Tibial artery (tissue), 4 donors: ENCODE measurements around the gene CACTIN.

ENCODE experiments used
- DNase-seq, 2 donors: peaks; one replicate each; pipeline ENCODE4 v3.0.0-alpha.2; 2019
- H3K27ac ChIP-seq, 2 donors: fragments of 200-600 bp; sonication (generic) in 1 of 2; 1 replicate in 1 of 2; 2 replicates in 1 of 2; pipeline ENCODE4 v1.5.1; 2018 to 2019; ENCODE audit warnings: mild to moderate bottlenecking in 1 of 2
- H3K27me3 ChIP-seq, 2 donors: fragments of 200-600 bp; sonication (generic) in 1 of 2; one replicate each; pipeline versions ENCODE4 v1.5.1 to v1.6.0; 2016 to 2019
- H3K36me3 ChIP-seq, 3 donors: fragments of 200-600 bp; sonication (generic) in 2 of 3; one replicate each; pipeline ENCODE4 v1.5.1; 2016 to 2019; ENCODE audit warnings: mild to moderate bottlenecking in 2 of 3
- H3K4me1 ChIP-seq, 4 donors: fragments of 200-600 bp; sonication (generic) in 2 of 4; 1 replicate in 3 of 4; 2 replicates in 1 of 4; pipeline ENCODE4 v1.5.1; 2016 to 2019
- H3K4me3 ChIP-seq, 2 donors: fragments of 200-600 bp; sonication (generic) in 1 of 2; 1 replicate in 1 of 2; 2 replicates in 1 of 2; pipeline ENCODE4 v1.5.1; 2018 to 2019; ENCODE audit warnings: mild to moderate bottlenecking in 2 of 2
- H3K9me3 ChIP-seq, 3 donors: fragments of 200-600 bp; sonication (generic) in 1 of 3; one replicate each; pipeline ENCODE4 v1.5.1; 2016 to 2019
- CTCF ChIP-seq, 2 experiments: fragments of 200-600 bp in 1 of 2; fragments of 450-650 bp in 1 of 2; IDR thresholded peaks; one replicate each; pipeline ENCODE4 v1.5.1; 2017 to 2019; ENCODE audit warnings: antibody characterized with exemption in 2 of 2, mild to moderate bottlenecking in 1 of 2, moderate library complexity in 1 of 2
- intact Hi-C: fragments of 100-400 bp; cut with DNase I; formaldehyde crosslinking; loops from one replicate; pipeline ENCODE4 v1.15.0; 2023; ENCODE audit warnings: low total_unique reads

Gene CACTIN

DNA sequence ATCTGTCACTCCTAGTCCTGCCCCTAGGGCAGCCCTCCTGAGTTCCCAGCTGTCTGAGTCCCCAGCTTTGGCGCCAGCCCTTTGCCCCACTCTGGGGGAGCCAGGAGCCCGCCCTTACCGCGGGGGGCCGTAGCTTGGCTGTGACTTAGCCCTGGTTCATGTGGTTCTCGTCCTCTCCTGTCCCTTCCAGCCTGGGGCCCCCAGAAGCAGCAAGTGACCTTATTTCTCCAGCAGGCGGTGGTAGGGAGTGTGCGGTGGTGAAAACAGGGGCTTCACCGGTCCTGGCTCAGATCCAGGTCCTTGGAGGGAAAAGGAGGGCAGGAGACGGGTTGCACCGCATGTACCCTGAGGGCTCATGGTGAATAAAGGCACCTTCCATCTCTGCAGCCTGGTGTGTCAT, 33.4 kb downstream of the CACTIN start:
- Histone ChIP-seq H3K27me3 (no peaks in the 10 kb centered on the region), H3K4me3 (no peak overlapping the region), H3K9me3 (no peaks in the 10 kb centered on the region), H3K36me3 (peaks cover 45 to 52% (median 47%) of the 10 kb centered on the region in 3 donors), H3K27ac (peak overlapping the region; percentile 34 to 64), H3K4me1 (peaks cover 0 to 18% (median 0%) of the 10 kb centered on the region in 4 donors)
- no peak for TF ChIP-seq CTCF (IDR thresholded peaks at IDR 0.05)
- no peak for DNase-seq
- intact Hi-C loops = no loop called here

DNA sequence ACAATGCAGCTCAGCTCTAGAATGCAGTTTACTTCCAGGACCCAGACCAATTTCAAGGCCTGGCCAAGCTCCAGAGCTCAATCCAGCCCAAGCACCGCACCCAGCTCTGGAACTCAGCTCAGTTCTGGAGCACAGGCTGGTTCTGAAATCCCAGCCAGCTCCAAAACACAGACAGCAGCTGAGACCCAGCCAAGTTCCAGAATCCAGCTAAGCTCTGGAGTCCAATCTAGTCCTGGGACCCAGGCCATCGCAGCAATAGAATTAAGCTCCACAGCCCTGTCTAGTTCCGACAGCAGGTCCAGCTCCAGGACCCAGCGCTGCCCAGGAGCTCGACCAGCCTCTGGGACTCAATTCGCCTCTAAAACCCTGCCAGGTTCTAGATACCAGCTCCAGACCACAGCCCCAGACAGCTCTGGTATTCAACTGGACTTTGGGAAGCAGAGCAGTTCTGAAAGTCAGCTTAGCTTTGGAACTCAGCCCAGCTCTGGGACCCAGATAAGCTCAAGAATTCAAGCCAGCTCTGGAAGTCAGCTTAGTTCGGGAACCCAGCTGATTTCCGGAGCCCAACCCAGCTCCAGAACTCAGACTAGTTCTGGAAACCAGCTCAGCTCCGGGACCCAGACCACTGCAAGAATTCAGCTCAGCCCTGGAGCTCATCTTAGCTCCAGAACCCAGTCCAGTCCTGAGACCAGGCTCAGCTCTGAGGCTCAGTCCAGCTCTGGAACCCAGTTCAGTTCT, 34.5 kb downstream of the CACTIN start:
- TF ChIP-seq CTCF (IDR thresholded peaks at IDR 0.05) = no peak

GRCh38 chr19:3590991-3591659, 35.5 kb downstream of the CACTIN start:
- Histone ChIP-seq H3K27ac (peak overlapping the region in 1 of 2 donors; percentile 64), H3K9me3 (no peaks in the 10 kb centered on the region), H3K36me3 (peaks cover 27 to 38% (median 36%) of the 10 kb centered on the region in 3 donors), H3K4me1 (peaks cover 0 to 31% (median 9%) of the 10 kb centered on the region in 4 donors), H3K27me3 (no peaks in the 10 kb centered on the region), H3K4me3 (no peak overlapping the region)
- TF ChIP-seq CTCF (IDR thresholded peaks at IDR 0.05) = no peak
- DNase-seq = no peak
- intact Hi-C loops = no loop called here

More for the DNA sequence above, 34.5 kb downstream of the CACTIN start:
- peak in 1 of 2 donors; percentile 65 for DNase-seq
- no peaks in the 10 kb centered on the region for H3K27me3 ChIP-seq
- peaks cover 36 to 43% (median 40%) of the 10 kb centered on the region in 3 donors for H3K36me3 ChIP-seq
- no peak overlapping the region for H3K4me3 ChIP-seq
- H3K4me1 ChIP-seq = peaks cover 0 to 22% (median 2%) of the 10 kb centered on the region in 4 donors
- peak overlapping the region; percentile 34 to 64 for H3K27ac ChIP-seq
- H3K9me3 ChIP-seq = no peaks in the 10 kb centered on the region
- intact Hi-C loops = no loop called here

DNA sequence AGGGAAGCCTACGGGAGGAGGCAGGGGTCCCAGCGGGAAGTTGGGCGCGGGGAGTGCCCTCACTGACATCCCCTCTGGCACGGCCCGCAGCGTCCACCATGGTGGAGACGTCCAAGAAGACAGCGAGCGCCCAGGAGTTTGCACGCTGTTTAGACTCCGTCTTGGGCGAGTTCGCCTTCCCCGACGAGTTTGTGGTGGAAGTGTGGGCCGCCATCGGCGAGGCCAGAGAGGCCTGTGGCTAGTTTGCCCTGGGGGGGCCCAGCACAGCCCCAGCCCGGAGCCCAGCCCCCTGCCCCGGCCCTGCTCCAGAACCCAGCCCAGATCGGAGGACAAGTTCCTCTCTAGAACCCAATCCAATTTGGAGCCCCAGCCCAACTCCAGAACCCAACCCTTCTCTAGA, 36.6 kb downstream of the CACTIN start:
- Histone ChIP-seq H3K27ac (no peak overlapping the region), H3K27me3 (peaks cover 0 to 4% of the 10 kb centered on the region in 2 donors), H3K9me3 (no peaks in the 10 kb centered on the region), H3K4me3 (no peak overlapping the region), H3K4me1 (peaks cover 0 to 43% (median 19%) of the 10 kb centered on the region in 4 donors), H3K36me3 (peaks cover 15 to 26% (median 24%) of the 10 kb centered on the region in 3 donors)
- intact Hi-C loops = no loop called here
- DNase-seq = no peak
- TF ChIP-seq CTCF (IDR thresholded peaks at IDR 0.05) = no peak

DNA sequence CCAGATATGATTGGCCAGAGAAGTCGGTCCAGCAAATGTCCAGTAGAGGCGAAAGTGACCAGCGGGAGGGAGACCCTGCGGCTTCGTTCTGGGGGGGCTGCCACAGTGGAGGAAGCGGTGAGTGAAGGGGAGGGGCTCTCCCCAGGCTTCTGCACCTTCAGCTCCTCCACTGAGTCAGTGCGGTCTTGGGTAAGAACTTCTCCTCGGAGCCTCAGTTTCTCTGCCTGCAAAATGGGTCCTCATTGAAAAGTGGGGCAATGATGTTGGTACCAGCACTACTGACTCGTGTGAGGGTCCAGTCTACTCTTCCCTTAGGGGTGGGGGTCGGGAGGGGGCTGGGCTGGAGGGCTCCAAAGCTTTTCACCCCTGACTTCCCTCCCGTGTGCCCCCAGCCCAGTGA, 37.2 kb downstream of the CACTIN start:
- no peak overlapping the region for H3K27ac ChIP-seq
- no peak for TF ChIP-seq CTCF (IDR thresholded peaks at IDR 0.05)
- H3K27me3 ChIP-seq = peaks cover 0 to 4% of the 10 kb centered on the region in 2 donors
- H3K9me3 ChIP-seq = no peaks in the 10 kb centered on the region
- H3K4me1 ChIP-seq = peaks cover 0 to 44% (median 20%) of the 10 kb centered on the region in 4 donors
- H3K4me3 ChIP-seq = no peak overlapping the region
- DNase-seq = no peak
- H3K36me3 ChIP-seq = peaks cover 10 to 21% (median 19%) of the 10 kb centered on the region in 3 donors
- intact Hi-C loops = no loop called here
